ENCODE measurements around the gene SDC1. TPM values are rescaled to one million over a fixed set of nuclear protein-coding genes. Genes with fewer than 3 reads are reported as not detected.

The SDC1 gene
- total RNA-seq, 1 donor: 110 TPM

GRCh38 chr2:20201671-20202070 is 23.3 kb downstream of the SDC1 start:
- H3K4me3 ChIP-seq (ENCODE audit: low read depth, low read length): no peak overlapping the region
- DNase-seq (ENCODE audit: low read depth): no peak
- TF ChIP-seq, protein P1, sequence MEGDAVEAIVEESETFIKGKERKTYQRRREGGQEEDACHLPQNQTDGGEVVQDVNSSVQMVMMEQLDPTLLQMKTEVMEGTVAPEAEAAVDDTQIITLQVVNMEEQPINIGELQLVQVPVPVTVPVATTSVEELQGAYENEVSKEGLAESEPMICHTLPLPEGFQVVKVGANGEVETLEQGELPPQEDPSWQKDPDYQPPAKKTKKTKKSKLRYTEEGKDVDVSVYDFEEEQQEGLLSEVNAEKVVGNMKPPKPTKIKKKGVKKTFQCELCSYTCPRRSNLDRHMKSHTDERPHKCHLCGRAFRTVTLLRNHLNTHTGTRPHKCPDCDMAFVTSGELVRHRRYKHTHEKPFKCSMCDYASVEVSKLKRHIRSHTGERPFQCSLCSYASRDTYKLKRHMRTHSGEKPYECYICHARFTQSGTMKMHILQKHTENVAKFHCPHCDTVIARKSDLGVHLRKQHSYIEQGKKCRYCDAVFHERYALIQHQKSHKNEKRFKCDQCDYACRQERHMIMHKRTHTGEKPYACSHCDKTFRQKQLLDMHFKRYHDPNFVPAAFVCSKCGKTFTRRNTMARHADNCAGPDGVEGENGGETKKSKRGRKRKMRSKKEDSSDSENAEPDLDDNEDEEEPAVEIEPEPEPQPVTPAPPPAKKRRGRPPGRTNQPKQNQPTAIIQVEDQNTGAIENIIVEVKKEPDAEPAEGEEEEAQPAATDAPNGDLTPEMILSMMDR (IDR thresholded peaks at IDR 0.05; ENCODE audit: insufficient read depth, low read depth, low read length): no peak

GRCh38 chr2:20200697-20201555 is 24.0 kb downstream of the SDC1 start:
- H3K4me3 ChIP-seq (ENCODE audit: low read depth, low read length): no peak overlapping the region
- TF ChIP-seq, protein P1 (IDR thresholded peaks at IDR 0.05; ENCODE audit: insufficient read depth, low read depth, low read length): no peak
- no peak for DNase-seq (ENCODE audit: low read depth)

DNA sequence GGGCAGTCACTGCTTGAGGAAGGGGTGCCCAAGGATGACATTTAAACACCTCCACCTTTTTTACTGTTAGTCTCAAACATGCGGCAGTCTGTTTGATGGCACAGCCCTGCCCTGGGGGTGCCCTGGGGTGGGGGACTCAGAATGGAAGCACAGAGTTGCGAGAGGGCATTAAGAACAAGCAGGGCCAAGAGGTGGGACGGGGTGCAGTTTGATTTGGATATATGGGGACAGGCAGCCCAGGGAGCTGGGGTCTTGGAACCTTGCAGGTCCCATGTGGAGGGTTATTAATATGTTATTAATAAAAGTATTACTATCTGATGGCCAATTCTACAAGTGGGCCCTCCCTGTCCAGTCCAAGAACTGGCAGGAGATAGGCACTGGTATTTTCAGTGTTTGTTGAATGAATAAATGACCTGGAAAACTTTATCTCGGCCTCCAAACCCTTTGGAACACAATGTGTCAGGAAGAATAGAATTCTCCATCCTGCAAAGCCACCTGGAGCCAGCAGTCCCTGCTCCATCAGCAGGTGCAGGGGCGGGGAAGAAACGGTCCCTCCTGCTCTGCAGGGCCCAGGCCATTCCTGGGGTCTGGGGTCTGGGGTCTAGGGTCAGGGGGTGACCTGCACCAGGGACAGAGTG is 25.2 kb downstream of the SDC1 start:
- no peak overlapping the region for H3K4me3 ChIP-seq (ENCODE audit: low read depth, low read length)
- DNase-seq (ENCODE audit: low read depth): no peak
- TF ChIP-seq, protein P1 (IDR thresholded peaks at IDR 0.05; ENCODE audit: insufficient read depth, low read depth, low read length): no peak

DNA sequence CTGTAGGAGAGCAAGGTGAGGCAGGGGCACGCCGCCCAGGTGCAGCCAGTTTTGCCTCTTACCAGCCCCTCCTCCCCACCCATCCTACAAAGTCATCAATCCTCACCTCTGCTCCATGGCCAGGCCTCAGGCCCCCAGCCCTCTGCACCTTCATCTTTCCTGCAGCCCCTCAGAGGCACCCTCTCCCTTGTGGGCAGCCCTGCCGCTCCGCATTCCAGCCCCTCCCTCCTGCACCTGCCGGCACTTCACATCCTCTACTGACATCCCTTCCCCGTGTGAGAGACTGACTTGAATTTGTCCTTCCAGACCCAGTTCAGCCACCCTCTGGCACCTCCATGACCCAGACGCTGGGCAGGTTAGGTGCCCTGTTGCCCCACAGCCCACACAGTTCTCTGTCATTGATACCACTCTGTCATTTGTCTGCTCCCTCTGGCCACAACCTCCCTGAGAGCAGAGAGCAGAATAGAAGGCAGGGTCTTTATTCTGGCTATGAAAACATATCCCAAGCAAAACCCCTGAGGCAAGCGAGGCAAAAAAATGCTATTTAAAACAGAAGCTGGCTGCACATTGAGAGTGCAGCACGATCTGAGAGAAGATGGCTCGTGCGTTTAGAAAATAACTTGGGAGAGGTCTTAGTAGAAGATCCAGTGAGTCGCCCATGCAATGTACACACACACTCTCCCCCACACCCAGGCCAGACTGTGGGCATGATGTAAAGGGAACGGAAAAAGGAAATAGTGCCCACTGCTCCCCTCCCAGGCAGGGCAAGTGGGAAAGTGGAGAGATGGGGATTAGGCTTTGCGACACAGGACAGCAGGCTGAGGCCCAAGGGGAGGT is 25.9 kb downstream of the SDC1 start:
- H3K4me3 ChIP-seq (ENCODE audit: low read depth, low read length): no peak overlapping the region
- TF ChIP-seq, protein P1 (IDR thresholded peaks at IDR 0.05; ENCODE audit: insufficient read depth, low read depth, low read length): no peak
- DNase-seq (ENCODE audit: low read depth): no peak

DNA sequence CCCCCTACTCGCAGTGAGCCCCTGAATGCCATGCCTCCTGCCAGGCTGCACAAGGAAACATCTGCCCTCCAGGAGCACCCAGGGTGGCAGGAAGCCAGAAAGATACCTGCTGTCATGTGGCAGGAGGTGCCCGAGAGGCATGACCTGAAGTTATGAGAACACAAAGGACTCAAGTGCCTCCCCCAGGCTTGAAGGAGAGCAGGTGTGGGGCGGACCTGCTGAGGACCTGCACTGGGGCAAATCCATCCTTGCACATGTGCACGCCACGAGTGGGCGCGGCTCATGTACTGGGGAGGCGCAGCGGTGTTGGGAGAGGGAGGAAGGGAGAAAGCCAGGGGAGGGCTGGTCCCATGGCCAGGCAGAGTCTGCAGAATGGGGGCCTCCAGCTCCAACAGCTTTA is 26.9 kb downstream of the SDC1 start:
- no peak for DNase-seq (ENCODE audit: low read depth)
- H3K4me3 ChIP-seq (ENCODE audit: low read depth, low read length): no peak overlapping the region
- TF ChIP-seq, protein P1 (IDR thresholded peaks at IDR 0.05; ENCODE audit: insufficient read depth, low read depth, low read length): no peak

DNA sequence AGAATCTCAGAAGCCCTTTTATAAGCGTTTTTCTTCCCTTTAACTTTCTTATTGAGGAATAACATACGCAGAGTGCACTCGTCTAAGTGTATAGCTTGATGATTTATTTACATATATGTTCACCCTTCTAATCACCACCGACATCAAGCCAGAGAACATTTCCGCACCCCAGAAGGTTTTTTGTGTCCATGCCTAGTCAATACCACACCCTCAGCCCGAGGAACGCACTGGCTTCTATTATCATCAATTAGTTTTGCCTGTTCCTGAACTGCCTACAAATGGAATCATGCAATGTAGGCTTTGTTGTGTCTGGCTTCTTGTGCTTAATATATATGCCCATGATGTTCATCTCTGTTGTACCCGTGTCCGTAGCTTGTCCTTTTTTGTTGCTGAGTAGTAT is 27.7 kb downstream of the SDC1 start:
- H3K4me3 ChIP-seq (ENCODE audit: low read depth, low read length): no peak overlapping the region
- no peak for DNase-seq (ENCODE audit: low read depth)

More for the DNA sequence above, 27.7 kb downstream of the SDC1 start:
- TF ChIP-seq, protein P1 (IDR thresholded peaks at IDR 0.05; ENCODE audit: insufficient read depth, low read depth, low read length): no peak
